ENCODE results near the gene CSPG4.

The CSPG4 gene

GRCh38 chr15:75675579-75676404, 36.9 kb downstream of the CSPG4 start:
- Histone ChIP-seq H3K9me3 (replicated peaks; ENCODE audit: low read length) (no peaks in the 10 kb centered on the region), H3K4me1 (ENCODE audit: control insufficient read depth, insufficient read depth, low read length) (peaks cover 22% of the 10 kb centered on the region), H3K36me3 (ENCODE audit: insufficient read depth, low read length) (no peaks in the 10 kb centered on the region), H3K27me3 (ENCODE audit: control insufficient read depth, insufficient read depth, low read length) (no peaks in the 10 kb centered on the region), H3K4me2 (ENCODE audit: low read length) (no peak overlapping the region), H3K9ac (ENCODE audit: low read depth, low read length) (no peak overlapping the region), H3K4me3 (ENCODE audit: low read length) (no peak overlapping the region)

GRCh38 chr15:75674366-75674765, 38.3 kb downstream of the CSPG4 start:
- Histone ChIP-seq H3K4me2 (ENCODE audit: low read length) (no peak overlapping the region), H3K9me3 (replicated peaks; ENCODE audit: low read length) (no peaks in the 10 kb centered on the region), H3K9ac (ENCODE audit: low read depth, low read length) (no peak overlapping the region), H3K27me3 (ENCODE audit: control insufficient read depth, insufficient read depth, low read length) (no peaks in the 10 kb centered on the region), H3K4me1 (ENCODE audit: control insufficient read depth, insufficient read depth, low read length) (peaks cover 22% of the 10 kb centered on the region), H3K4me3 (ENCODE audit: low read length) (no peak overlapping the region), H3K36me3 (ENCODE audit: insufficient read depth, low read length) (no peaks in the 10 kb centered on the region)

- Histone ChIP-seq H3K9me3 (replicated peaks; ENCODE audit: low read length) (no peaks in the 10 kb centered on the region), H3K27me3 (ENCODE audit: control insufficient read depth, insufficient read depth, low read length) (no peaks in the 10 kb centered on the region), H3K4me3 (ENCODE audit: low read length) (no peak overlapping the region), H3K4me2 (ENCODE audit: low read length) (peak overlapping the region; percentile 60), H3K9ac (ENCODE audit: low read depth, low read length) (peak overlapping the region; percentile 27), H3K4me1 (ENCODE audit: control insufficient read depth, insufficient read depth, low read length) (peaks cover 25% of the 10 kb centered on the region), H3K36me3 (ENCODE audit: insufficient read depth, low read length) (no peaks in the 10 kb centered on the region)
Measured at GRCh38 chr15:75673426-75674235, 39.0 kb downstream of the CSPG4 start.

- H3K4me2 ChIP-seq (ENCODE audit: low read length), result peak overlapping the region; percentile 60
- H3K9ac ChIP-seq (ENCODE audit: low read depth, low read length), result peak overlapping the region; percentile 27
- no peaks in the 10 kb centered on the region for H3K27me3 ChIP-seq (ENCODE audit: control insufficient read depth, insufficient read depth, low read length)
- H3K4me1 ChIP-seq (ENCODE audit: control insufficient read depth, insufficient read depth, low read length), result peaks cover 25% of the 10 kb centered on the region
- H3K9me3 ChIP-seq (replicated peaks; ENCODE audit: low read length), result no peaks in the 10 kb centered on the region
- no peak overlapping the region for H3K4me3 ChIP-seq (ENCODE audit: low read length)
- no peaks in the 10 kb centered on the region for H3K36me3 ChIP-seq (ENCODE audit: insufficient read depth, low read length)
Measured at GRCh38 chr15:75672646-75673425, 39.8 kb downstream of the CSPG4 start.

GRCh38 chr15:75671730-75672602, 40.7 kb downstream of the CSPG4 start:
- no peaks in the 10 kb centered on the region for H3K36me3 ChIP-seq (ENCODE audit: insufficient read depth, low read length)
- no peaks in the 10 kb centered on the region for H3K9me3 ChIP-seq (replicated peaks; ENCODE audit: low read length)
- H3K4me3 ChIP-seq (ENCODE audit: low read length), result no peak overlapping the region
- H3K4me1 ChIP-seq (ENCODE audit: control insufficient read depth, insufficient read depth, low read length), result peaks cover 34% of the 10 kb centered on the region
- no peak overlapping the region for H3K9ac ChIP-seq (ENCODE audit: low read depth, low read length)
- H3K4me2 ChIP-seq (ENCODE audit: low read length), result no peak overlapping the region
- no peaks in the 10 kb centered on the region for H3K27me3 ChIP-seq (ENCODE audit: control insufficient read depth, insufficient read depth, low read length)

GRCh38 chr15:75669879-75670212, 42.8 kb downstream of the CSPG4 start:
- Histone ChIP-seq H3K9ac (ENCODE audit: low read depth, low read length) (no peak overlapping the region), H3K4me3 (ENCODE audit: low read length) (no peak overlapping the region), H3K36me3 (ENCODE audit: insufficient read depth, low read length) (no peaks in the 10 kb centered on the region), H3K9me3 (replicated peaks; ENCODE audit: low read length) (no peaks in the 10 kb centered on the region), H3K27me3 (ENCODE audit: control insufficient read depth, insufficient read depth, low read length) (no peaks in the 10 kb centered on the region), H3K4me1 (ENCODE audit: control insufficient read depth, insufficient read depth, low read length) (peaks cover 48% of the 10 kb centered on the region), H3K4me2 (ENCODE audit: low read length) (no peak overlapping the region)

GRCh38 chr15:75669191-75669878, 43.3 kb downstream of the CSPG4 start:
- Histone ChIP-seq H3K36me3 (ENCODE audit: insufficient read depth, low read length) (no peaks in the 10 kb centered on the region), H3K4me1 (ENCODE audit: control insufficient read depth, insufficient read depth, low read length) (peaks cover 46% of the 10 kb centered on the region), H3K9ac (ENCODE audit: low read depth, low read length) (no peak overlapping the region), H3K4me3 (ENCODE audit: low read length) (no peak overlapping the region), H3K9me3 (replicated peaks; ENCODE audit: low read length) (no peaks in the 10 kb centered on the region), H3K27me3 (ENCODE audit: control insufficient read depth, insufficient read depth, low read length) (no peaks in the 10 kb centered on the region), H3K4me2 (ENCODE audit: low read length) (no peak overlapping the region)

- Histone ChIP-seq H3K4me3 (ENCODE audit: low read length) (peak overlapping the region; percentile 15), H3K27me3 (ENCODE audit: control insufficient read depth, insufficient read depth, low read length) (no peaks in the 10 kb centered on the region), H3K4me2 (ENCODE audit: low read length) (peak overlapping the region; percentile 66), H3K36me3 (ENCODE audit: insufficient read depth, low read length) (no peaks in the 10 kb centered on the region), H3K4me1 (ENCODE audit: control insufficient read depth, insufficient read depth, low read length) (peaks cover 28% of the 10 kb centered on the region), H3K9me3 (replicated peaks; ENCODE audit: low read length) (no peaks in the 10 kb centered on the region), H3K9ac (ENCODE audit: low read depth, low read length) (peak overlapping the region; percentile 77)
Measured at GRCh38 chr15:75666823-75667501, 45.7 kb downstream of the CSPG4 start.

- no peak overlapping the region for H3K4me3 ChIP-seq (ENCODE audit: low read length)
- peaks cover 10% of the 10 kb centered on the region for H3K36me3 ChIP-seq (ENCODE audit: insufficient read depth, low read length)
- H3K9me3 ChIP-seq (replicated peaks; ENCODE audit: low read length), result no peaks in the 10 kb centered on the region
- H3K4me1 ChIP-seq (ENCODE audit: control insufficient read depth, insufficient read depth, low read length), result peaks cover 49% of the 10 kb centered on the region
- no peak overlapping the region for H3K9ac ChIP-seq (ENCODE audit: low read depth, low read length)
- H3K4me2 ChIP-seq (ENCODE audit: low read length), result no peak overlapping the region
- no peaks in the 10 kb centered on the region for H3K27me3 ChIP-seq (ENCODE audit: control insufficient read depth, insufficient read depth, low read length)
Measured at GRCh38 chr15:75663931-75664421, 48.7 kb downstream of the CSPG4 start.
